Bladder microvascular endothelial cell (primary cell): ENCODE results near the gene AURKA. TPM values are rescaled to one million over a fixed set of nuclear protein-coding genes. Genes with fewer than 3 reads are reported as not detected.

Source experiments
- total RNA-seq: library from RNA; depleted of rRNA; stranded (reverse); fragments of >200 nt; gene quantifications from 2 replicates; pipeline ENCODE4 v1.2.3, GENCODE V29; 2014

The AURKA gene
- 18.8 and 30.9 TPM in 2 replicates for total RNA-seq

GRCh38 chr20:56392132-56392880 lies at the start of gene AURKA, which contains the start of gene CSTF1:
Gene AURKA, minus strand, starts transcription at chr20:56392215. Its CDS starts 4,018 bp downstream, at chr20:56388197.
Gene CSTF1, plus strand, starts transcription at chr20:56392645. Its CDS starts 2,908 bp downstream, at chr20:56395553.

DNA sequence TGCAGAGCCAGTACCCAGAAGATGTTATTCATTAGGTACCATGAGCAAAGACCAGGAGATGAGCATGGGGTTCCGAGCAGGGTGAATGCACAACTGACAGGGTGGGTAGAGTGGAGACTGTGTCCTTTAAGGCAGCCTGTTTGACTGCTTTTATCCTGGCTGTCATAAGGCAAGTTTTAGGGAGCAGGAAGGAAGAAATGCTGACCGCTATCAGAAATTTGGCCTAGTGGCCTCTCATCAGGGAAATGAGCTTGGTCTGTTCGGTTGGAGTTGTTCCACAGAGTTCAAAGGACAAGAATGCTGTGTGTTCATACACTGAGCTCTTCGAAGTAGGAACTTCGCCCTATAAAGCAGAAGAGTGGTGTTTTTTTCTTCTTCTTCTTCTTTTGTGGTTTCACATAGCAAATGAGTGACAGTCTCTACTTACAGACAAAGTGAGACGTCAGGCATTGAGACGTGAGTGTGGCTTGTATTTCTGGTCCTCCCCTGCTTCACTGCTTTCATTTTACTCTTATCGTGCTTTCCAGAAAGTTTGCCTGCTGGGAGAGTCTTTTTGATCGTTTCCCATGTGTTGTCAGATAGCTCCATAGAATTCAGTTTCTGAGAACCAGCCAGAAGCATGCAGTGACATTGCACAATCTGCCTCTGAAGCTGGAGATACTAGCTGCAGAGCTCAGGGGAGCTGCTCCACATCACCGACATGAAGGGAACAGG lies 19.9 kb upstream of the AURKA start, which contains the start of gene CASS4:
TSS of gene CASS4 (plus strand) at position 502 of the 714 bp plus-strand sequence. CDS start at position 701, 199 bp downstream.

DNA sequence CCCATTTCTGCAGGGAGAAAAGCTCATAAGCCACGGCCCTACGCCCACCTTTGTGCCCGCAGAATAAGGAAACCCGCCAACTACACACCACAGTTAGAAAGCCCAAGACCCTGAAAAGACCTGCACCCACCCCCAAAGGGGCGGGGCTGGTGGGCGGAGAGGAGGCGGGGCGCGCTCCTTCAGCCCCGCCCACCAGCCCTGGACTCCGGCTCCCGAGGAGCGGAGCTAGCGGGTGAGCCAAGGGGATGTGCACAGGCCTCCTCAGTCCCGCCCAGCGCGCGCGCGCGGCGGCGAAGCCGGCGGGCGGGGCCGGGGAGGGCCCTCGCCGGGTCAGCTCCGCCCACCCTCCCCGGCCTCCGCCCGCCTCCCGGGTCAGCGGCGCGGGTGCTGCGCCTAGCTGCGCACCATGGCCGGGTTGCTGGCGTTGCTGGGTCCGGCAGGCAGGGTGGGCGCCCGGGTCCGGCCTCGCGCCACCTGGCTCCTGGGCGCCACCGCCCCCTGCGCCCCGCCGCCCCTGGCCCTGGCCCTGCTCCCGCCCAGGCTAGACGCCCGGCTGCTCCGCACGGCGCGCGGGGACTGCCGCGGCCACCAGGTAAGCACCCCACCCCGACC lies 33.3 kb downstream of the AURKA start, which contains the start of gene FAM210B:
TSS of gene FAM210B (plus strand) at position 375 of the 612 bp plus-strand sequence. CDS start at position 407, 32 bp downstream.

Other genes starting within 250 kb of the AURKA start
- not detected in 2 replicates for gene MC3R, start 143.5 kb downstream of the AURKA start, total RNA-seq
- gene FAM210B, start 33.2 kb downstream of the AURKA start, total RNA-seq: 27.0 and 27.7 TPM in 2 replicates
- gene CSTF1, start 430 bp upstream of the AURKA start, total RNA-seq: 19.4 and 44.6 TPM in 2 replicates
- gene CASS4, start 20.0 kb upstream of the AURKA start, total RNA-seq: not detected in 2 replicates
- gene RTF2, start 76.4 kb upstream of the AURKA start, total RNA-seq: 70.7 and 94.8 TPM in 2 replicates
- not detected in 2 replicates for gene FAM209A, start 132.5 kb upstream of the AURKA start, total RNA-seq
- gene FAM209B, start 141.0 kb upstream of the AURKA start, total RNA-seq: not detected in 2 replicates
- gene TFAP2C, start 237.1 kb upstream of the AURKA start, total RNA-seq: under 0.01 TPM in 1 of 2 replicates, not detected in the other